Activated CD8-positive, alpha-beta memory T cell treated with anti-CD3 and anti-CD28 coated beads, Interleukin-2, amount 50 U/mL, for 24 hours (primary cell): ENCODE results near the gene IFNAR1.

Source experiments
- DNase-seq: peaks from one replicate; pipeline ENCODE4 v3.0.0-alpha.2; 2020; ENCODE audit errors: extremely low read depth

IFNAR1 gene

GRCh38 chr21:33324291-33325221, at the start of gene IFNAR1:
Gene IFNAR1 (plus strand): TSS chr21:33324970. CDS start chr21:33325056, 86 bp downstream.
- peak; percentile 98 for DNase-seq

- no peak for DNase-seq
Measured at GRCh38 chr21:33278721-33279120, 46.0 kb upstream of the IFNAR1 start.

GRCh38 chr21:33279330-33279820, 45.4 kb upstream of the IFNAR1 start:
- DNase-seq = no peak

- DNase-seq = no peak
Measured at GRCh38 chr21:33281096-33281652, 43.6 kb upstream of the IFNAR1 start.

GRCh38 chr21:33283203-33283602, 41.6 kb upstream of the IFNAR1 start:
- no peak for DNase-seq

- no peak for DNase-seq
Measured at GRCh38 chr21:33286076-33286475, 38.7 kb upstream of the IFNAR1 start.

GRCh38 chr21:33286600-33287456, 37.9 kb upstream of the IFNAR1 start:
- no peak for DNase-seq

- DNase-seq = no peak
Measured at GRCh38 chr21:33289199-33289819, 35.5 kb upstream of the IFNAR1 start.

GRCh38 chr21:33290441-33290840, 34.3 kb upstream of the IFNAR1 start:
- DNase-seq = no peak

- no peak for DNase-seq
Measured at GRCh38 chr21:33291686-33292085, 33.1 kb upstream of the IFNAR1 start.

- DNase-seq = no peak
Measured at GRCh38 chr21:33292724-33293123, 32.0 kb upstream of the IFNAR1 start.

GRCh38 chr21:33293136-33293535, 31.6 kb upstream of the IFNAR1 start:
- DNase-seq = no peak

GRCh38 chr21:33293811-33294216, 31.0 kb upstream of the IFNAR1 start:
- no peak for DNase-seq

GRCh38 chr21:33296156-33296555, 28.6 kb upstream of the IFNAR1 start:
- DNase-seq = no peak

- DNase-seq = no peak
Measured at GRCh38 chr21:33299181-33299752, 25.5 kb upstream of the IFNAR1 start.

- DNase-seq = no peak
Measured at GRCh38 chr21:33300701-33301631, 23.8 kb upstream of the IFNAR1 start.

- DNase-seq = no peak
Measured at GRCh38 chr21:33301632-33302002, 23.2 kb upstream of the IFNAR1 start.

GRCh38 chr21:33302055-33302454, 22.7 kb upstream of the IFNAR1 start:
- DNase-seq = no peak

- no peak for DNase-seq
Measured at GRCh38 chr21:33302796-33303195, 22.0 kb upstream of the IFNAR1 start.

GRCh38 chr21:33305344-33305671, 19.5 kb upstream of the IFNAR1 start:
- DNase-seq = no peak
